Glomerular endothelial cell (primary cell): ENCODE data around the gene ALB. TPM values are rescaled to one million over a fixed set of nuclear protein-coding genes. Genes with fewer than 3 reads are reported as not detected.

Experiments used
- DNase-seq: peaks from one replicate; pipeline ENCODE4 v3.0.0-alpha.2; 2011; ENCODE audit warnings: low read depth, low spot score; ENCODE audit errors: extremely low read depth
- total RNA-seq: library from RNA; depleted of rRNA; stranded (reverse); fragments of >200 nt; gene quantifications from 2 replicates; pipeline ENCODE4 v1.2.3, GENCODE V29; 2015

ALB gene
- total RNA-seq, 1 donor from 2014 or later: not detected

GRCh38 chr4:73448448-73449203 is 44.5 kb downstream of the ALB start:
- no peak for DNase-seq

GRCh38 chr4:73450398-73451004 is 46.4 kb downstream of the ALB start:
- DNase-seq: no peak

DNA sequence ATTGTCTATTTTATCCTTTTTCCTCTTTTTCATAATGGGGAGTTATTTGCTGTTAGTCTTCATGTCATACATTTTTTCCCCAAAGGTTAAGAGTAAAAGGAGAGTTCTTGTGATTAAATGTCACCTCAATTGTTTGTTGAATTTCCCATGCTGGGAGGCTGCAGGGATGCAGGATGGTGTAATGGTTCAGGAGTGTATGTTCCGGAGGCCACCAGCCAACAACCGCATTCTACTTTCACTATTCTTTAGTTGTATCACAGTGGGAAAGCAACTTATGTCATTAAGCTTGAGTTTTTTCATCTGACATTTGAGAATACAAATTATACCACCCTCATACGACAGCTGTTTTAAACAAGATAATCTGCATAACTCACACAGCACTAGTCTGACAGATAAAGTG is 47.3 kb downstream of the ALB start:
- DNase-seq: no peak

GRCh38 chr4:73451981-73452747 is 48.1 kb downstream of the ALB start:
- no peak for DNase-seq

GRCh38 chr4:73452953-73453700 is 49.0 kb downstream of the ALB start:
- no peak for DNase-seq

DNA sequence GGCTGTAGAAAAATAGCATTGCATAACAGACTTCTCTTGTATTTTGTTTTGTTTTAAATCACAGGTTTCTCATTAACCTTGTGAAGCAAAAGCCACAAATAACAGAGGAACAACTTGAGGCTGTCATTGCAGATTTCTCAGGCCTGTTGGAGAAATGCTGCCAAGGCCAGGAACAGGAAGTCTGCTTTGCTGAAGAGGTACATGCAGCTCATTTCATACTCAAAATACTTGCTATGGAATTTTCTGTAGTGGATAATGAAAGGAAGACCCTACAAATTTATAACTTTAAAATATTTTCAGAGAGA is 49.6 kb downstream of the ALB start:
- no peak for DNase-seq

GRCh38 chr4:73454920-73455319 is 50.8 kb downstream of the ALB start:
- no peak for DNase-seq

DNA sequence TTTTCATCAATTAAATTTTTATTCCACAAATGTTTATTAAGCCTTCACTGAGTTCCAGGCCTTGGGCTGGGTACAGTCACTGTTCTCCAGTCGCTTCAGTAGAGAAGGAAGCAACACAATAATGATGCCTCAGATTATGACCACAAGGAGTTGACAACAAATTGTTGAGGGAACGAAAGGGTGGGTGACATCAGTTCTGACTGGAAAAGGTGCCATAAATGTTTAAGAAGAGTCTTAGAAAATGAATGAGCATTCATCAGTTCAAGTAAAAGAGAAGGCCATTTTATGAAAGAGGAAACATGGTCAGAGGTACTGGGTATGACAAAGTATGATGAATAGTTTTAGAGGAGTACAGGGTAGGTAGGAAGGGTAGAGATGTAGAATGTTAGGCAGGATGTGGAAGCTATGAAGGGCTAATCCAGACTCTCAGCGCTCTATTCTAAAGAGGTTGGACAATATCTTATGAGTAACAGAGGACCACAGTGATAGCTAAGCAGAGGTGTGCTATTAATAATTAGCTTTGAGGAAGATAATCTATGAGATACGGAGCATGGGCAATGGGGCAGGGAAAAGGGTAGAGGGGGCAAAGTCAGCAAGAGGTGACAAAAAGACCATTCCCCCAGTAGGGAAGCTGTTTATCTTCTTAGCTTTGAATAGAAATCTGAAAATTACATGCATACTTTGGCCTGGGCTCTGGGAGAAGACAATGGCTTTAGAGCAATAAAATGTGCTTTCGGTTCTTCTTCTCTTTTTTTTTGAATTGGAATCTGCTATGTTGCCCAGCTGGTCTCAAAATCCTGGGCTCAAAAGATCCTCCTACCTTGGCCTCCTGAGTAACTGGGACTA is 52.3 kb downstream of the ALB start:
- DNase-seq: no peak

DNA sequence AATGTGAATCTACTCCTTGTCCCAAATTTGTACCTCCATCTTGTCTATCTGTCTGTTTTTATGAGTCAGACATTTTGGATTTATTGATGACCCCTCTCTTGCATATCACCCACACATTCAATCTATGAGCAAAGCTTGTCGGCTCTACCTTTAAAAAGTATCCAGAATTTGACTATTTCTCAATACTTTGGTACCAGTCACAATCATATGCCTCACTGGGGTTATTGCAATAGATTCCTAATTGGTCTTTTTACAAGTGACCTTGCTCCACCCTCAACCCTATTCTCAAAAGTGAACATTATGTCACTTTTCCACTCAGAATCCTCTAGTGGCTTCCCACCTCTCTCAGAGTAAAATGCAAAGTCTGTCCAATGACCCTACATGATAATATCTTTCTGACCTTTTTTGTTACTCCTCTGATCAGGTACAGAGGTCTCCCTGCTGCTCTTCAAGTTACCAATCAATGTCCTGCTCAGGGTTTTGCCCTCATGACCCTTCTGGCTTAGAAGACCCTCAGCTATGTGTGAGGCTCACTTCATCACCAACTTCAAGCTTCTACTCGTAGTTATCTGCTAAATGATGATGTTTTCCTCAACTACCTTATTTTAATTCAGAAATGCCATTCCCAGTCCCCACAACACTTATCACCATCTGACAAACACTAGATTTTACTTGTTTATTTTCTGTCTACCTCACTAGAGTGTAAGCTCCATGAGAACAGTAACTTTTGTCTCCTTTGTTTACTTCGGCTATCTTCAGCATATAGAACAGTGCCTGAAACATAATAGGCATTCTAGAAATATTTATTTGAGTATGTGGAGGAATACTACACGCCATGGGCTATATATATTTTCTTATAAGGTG is 54.3 kb downstream of the ALB start:
- no peak for DNase-seq

GRCh38 chr4:73459048-73459421 is 54.9 kb downstream of the ALB start:
- DNase-seq: no peak

DNA sequence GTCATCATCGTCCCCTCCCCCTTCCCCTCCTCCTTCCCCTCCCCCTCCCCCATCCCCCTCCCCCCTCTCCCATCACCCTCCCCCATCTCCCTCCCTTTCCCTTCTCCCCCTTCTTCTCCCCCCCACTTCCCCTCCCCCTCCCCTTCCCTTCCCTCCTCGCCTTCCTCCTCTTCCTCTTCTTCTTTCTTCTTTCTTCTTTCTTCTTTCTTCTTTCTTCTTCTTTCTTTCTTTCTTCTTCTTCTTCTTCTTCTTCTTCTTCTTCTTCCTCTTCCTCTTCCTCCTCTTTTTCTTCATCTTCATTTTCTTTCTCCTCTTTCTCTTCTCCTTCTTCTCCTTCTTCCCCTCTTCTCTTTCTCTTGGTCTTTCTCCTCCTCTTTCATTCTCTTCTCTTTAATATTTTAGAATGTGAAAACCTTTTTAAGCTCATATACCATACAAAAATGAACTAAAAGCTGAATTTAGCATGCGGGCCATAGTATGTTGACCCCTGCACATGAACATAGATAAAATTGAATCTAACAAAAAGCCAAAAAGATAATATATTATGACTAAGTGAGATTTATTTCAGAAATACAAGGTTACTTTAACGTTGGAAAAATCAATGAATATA is 56.9 kb downstream of the ALB start:
- no peak for DNase-seq

- no peak for DNase-seq
Observed at GRCh38 chr4:73468170-73468569, 64.1 kb downstream of the ALB start.

- no peak for DNase-seq
Observed at GRCh38 chr4:73470728-73471127, 66.6 kb downstream of the ALB start.

Other genes starting within 250 kb of the ALB start
- 48.2 and 62.5 TPM in 2 replicates for gene ANKRD17, start 145.5 kb upstream of the ALB start, total RNA-seq
- not detected in 2 replicates for gene AFP, start 31.9 kb downstream of the ALB start, total RNA-seq
- gene AFM, start 77.5 kb downstream of the ALB start, total RNA-seq: not detected in 2 replicates
- gene RASSF6, start 216.1 kb downstream of the ALB start, total RNA-seq: 0.24 TPM in 1 of 2 replicates, not detected in the other